ENCODE measurements around the gene PPIL6.

GRCh38 chr6:109342911-109343310, 97.5 kb downstream of the PPIL6 start:
- TF ChIP-seq POLR2AphosphoS5 (IDR thresholded peaks at IDR 0.05; ENCODE audit: low read depth), result no peak
- TF ChIP-seq EZH2phosphoT487 (IDR thresholded peaks at IDR 0.05; ENCODE audit: unreplicated experiment), result no peak
- no peak for TF ChIP-seq CTCF (conservative IDR thresholded peaks at IDR 0.05; ENCODE audit: low read depth in 2 of 2)
- no peak for TF ChIP-seq EZH2 (IDR thresholded peaks at IDR 0.05; ENCODE audit: low read depth, unreplicated experiment)
- no peak for TF ChIP-seq REST (IDR thresholded peaks at IDR 0.05; ENCODE audit: unreplicated experiment)
- no peak for TF ChIP-seq STAT1 (IDR thresholded peaks at IDR 0.05; ENCODE audit: unreplicated experiment)
- TF ChIP-seq ETS1 (IDR thresholded peaks at IDR 0.05), result no peak
- TF ChIP-seq NANOG (IDR thresholded peaks at IDR 0.05; ENCODE audit: borderline replicate concordance), result no peak
- TF ChIP-seq CREB1 (CRISPR knock-in tag; IDR thresholded peaks at IDR 0.05; ENCODE audit: low read depth), result no peak
- no peak for TF ChIP-seq ZNF331 (CRISPR knock-in tag; IDR thresholded peaks at IDR 0.05; ENCODE audit: low read depth)
- TF ChIP-seq ZNF114 (CRISPR knock-in tag; IDR thresholded peaks at IDR 0.05), result no peak
- no peak for TF ChIP-seq JUNB (IDR thresholded peaks at IDR 0.05; ENCODE audit: unreplicated experiment)
